Stimulated activated CD4-positive, alpha-beta T cell treated with anti-CD3 and anti-CD28 coated beads, Interleukin-4, amount 100 ng/mL, for 4 hours (primary cell): ENCODE results near the gene GPBP1L1.
A peak's percentile ranks its signal among the peaks of the same experiment; 100 is the strongest.

Experiments
- DNase-seq, 2 experiments: peaks; one replicate each; pipeline ENCODE4 v3.0.0-alpha.2; 2020

The GPBP1L1 gene

GRCh38 chr1:45584351-45585109 lies 101.8 kb downstream of the GPBP1L1 start:
- peak; percentile 77 to 84 for DNase-seq

GRCh38 chr1:45583666-45584350 lies 102.5 kb downstream of the GPBP1L1 start, which contains the start of gene NASP:
NASP (plus strand) TSS chr1:45584041; CDS start chr1:45584147, 106 bp downstream.
- DNase-seq = peak; percentile 87 to 91

- DNase-seq = peak; percentile 89 to 94
Measured at GRCh38 chr1:45583264-45583665, 103.1 kb downstream of the GPBP1L1 start.
